Effector CD4-positive, alpha-beta T cell (primary cell): ENCODE data around the gene HNRNPA2B1.

Experiments
- DNase-seq: peaks from one replicate; pipeline ENCODE4 v3.0.0-alpha.2; 2020

The HNRNPA2B1 gene

GRCh38 chr7:26144184-26145080, 56.1 kb downstream of the HNRNPA2B1 start:
- no peak for DNase-seq

GRCh38 chr7:26143298-26144048, 57.1 kb downstream of the HNRNPA2B1 start:
- DNase-seq, result no peak

GRCh38 chr7:26141077-26141476, 59.5 kb downstream of the HNRNPA2B1 start:
- no peak for DNase-seq

DNA sequence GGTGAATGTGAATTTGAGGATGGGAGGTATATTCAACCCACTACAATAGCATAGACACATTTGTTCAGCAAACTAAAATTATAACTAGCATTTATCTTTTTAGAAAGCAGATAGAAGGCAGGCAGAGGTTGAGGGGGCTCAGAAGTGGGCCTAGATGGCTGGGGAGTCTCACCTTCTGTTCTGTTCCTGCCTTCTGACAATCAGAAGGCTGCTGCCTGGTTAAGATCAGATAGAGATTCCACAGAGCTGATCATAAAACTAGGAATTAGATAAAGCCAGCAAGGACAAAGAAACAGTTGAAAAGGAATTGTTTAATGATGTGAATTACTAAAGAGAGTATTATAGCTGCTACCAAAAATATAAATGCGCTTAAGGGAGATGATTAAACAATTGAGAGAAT, 60.2 kb downstream of the HNRNPA2B1 start:
- DNase-seq, result no peak
